Stimulated activated CD4-positive, alpha-beta T cell treated with anti-CD3 and anti-CD28 coated beads, Interleukin-2, amount 100 ng/mL, for 48 hours (primary cell): ENCODE results near the gene OOSP3.
"Not testable (repeated sequence)": the region's sequence is repeated elsewhere in the genome, so short reads cannot be mapped to it uniquely, and the experiment has no call there.

Experiments used
- DNase-seq, 2 donors: peaks; one replicate each; pipeline ENCODE4 v3.0.0-alpha.2; 2020

OOSP3 gene

GRCh38 chr11:59877784-59878183 is 798 bp upstream of the OOSP3 start:
- DNase-seq = no peak

DNA sequence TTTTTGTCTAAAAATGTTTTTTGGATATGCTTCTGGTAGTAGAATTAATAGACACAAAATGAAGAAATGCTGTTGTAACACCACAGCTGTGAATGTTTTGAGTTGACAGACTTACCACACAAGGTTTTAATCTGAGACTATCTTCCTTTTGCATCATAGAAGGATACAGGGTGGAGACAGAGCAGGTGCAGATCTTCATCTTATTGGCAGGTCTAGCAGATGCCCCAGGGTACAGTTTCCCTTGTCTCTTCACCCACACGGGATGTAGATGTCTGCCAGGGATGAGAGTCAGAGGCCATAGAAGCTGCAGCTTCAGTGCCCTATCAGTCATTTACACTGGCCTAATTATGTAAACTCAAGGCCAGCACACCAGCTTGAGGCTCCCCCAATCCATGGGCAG is 985 bp downstream of the OOSP3 start:
- no peak for DNase-seq

GRCh38 chr11:59883597-59883996 is 5.0 kb downstream of the OOSP3 start:
- no peak for DNase-seq

DNA sequence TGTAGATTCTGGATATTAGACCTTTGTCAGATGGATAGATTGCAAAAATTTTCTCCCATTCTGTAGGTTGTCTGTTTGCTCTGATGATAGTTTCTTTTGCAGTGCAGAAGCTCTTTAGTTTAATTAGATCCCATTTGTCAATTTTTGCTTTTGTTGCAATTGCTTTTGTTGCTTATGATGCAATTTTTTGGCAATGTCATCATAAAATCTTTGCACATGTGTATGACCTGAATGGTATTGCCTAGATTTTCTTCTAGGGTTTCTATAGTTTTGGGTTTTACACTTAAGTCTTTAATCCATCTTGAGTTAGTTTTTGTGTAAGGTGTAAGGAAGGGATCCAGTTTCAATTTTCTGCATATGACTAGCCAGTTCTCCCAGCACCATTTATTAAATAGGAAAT is 8.6 kb downstream of the OOSP3 start:
- not testable (repeated sequence) for DNase-seq

GRCh38 chr11:59891781-59892181 is 13.2 kb downstream of the OOSP3 start:
- no peak for DNase-seq

DNA sequence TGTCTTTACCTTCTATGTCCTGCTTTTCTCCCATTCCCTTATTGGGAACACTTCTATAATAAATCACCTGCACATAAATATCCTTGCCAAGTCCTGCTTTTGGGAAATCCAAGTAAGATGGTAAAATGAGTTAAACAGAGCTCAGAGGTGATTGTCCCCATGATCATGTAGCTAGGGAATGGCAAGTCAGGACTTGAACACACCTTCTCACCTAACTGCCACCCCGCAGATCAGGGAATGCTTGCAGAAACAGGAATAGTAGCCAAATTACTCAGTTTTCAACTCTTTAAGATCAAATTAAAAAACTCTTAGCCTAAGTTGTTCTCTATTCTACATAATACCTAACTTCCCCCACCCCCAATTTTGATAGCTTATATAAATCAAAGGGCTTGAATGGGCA is 16.0 kb downstream of the OOSP3 start:
- no peak for DNase-seq

- DNase-seq = no peak
Measured at GRCh38 chr11:59898046-59898445, 19.5 kb downstream of the OOSP3 start.

GRCh38 chr11:59898650-59899049 is 20.1 kb downstream of the OOSP3 start:
- DNase-seq = no peak

DNA sequence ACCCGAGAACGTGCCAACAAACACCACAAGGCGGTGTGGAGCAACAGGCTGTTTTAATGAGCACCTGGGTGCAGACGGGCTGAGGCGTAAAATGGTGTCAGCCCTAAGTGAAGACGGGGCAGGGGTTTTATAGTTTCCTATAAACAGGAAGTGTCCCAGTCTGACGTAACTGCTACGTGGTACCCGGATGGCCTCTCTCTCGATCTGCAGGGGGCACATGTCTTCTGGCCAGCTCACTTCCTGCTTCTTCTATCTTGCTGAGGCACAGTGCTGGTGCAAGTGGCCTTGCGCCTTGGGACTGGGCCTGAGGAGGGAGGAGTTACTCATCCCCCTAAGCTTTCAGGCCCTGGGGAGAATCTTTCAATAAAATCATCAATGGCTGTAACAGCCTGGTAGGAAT is 20.9 kb downstream of the OOSP3 start:
- no peak for DNase-seq

DNA sequence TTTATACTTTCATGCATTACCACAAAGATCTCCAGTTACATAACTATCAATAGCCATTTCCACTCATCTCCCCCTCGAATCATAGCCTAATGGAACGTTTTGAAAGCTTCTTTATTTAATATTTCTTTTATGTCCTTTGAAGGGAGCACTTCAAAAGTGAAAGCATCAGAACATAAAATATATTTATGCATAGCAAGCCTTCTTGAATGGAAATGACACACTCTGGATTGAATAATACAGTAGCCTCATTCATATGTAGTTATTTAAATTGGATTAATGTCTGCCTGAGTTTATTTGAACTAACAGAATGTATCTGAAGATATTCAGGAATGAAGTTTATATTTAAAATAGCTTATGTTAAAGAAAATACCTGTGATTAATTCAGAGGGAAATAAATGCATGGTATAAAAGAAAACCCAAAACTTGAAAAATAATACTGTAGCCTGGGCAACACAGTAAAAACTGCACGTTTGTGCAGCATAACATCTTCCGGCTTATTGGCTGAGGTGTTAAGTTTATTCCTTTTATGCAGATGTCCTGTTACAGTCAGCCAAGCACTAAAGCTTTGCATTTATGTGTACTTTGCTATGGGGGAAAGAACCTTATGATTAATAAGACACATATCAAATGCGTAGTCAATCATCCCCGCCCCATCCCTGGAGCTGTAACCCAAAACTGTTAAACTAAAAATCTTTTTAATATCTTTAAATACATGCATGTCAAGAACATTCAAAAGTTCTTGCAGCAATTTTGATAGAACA is 22.0 kb downstream of the OOSP3 start:
- DNase-seq = no peak

DNA sequence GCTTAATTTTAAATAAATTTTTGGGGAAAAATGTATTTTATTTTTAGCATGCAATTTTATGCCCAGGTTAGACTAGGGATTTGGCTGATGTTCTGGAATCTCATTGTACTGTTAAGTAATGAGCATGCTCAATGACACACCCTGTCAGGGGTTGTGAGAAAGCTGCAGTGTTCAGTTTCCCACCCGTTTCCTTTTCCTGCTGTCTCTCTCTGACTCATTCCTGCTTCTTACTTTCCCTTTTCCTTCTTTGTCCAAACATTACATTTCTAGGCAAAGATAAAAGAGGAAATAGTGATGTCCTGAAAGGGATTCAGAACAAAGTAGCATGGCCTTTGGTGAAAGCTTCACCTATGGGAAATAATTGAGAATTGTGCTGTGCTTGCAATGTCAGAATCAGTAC is 22.7 kb downstream of the OOSP3 start:
- DNase-seq = no peak

DNA sequence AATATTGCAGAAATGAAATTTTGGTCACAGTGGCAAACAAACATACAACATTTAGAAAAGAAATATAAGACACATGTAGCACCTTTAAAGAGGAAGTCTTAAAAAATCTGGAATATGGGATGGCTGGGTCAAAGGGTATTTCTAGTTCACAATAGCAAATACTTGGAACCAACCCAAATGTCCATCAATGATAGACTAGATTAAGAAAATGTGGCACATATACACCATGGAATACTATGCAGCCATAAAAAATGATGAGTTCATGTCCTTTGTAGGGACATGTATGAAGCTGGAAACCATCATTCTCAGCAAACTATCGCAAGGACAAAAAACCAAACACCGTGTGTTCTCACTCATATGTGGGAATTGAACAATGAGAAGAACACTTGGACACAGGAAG is 25.0 kb downstream of the OOSP3 start:
- not testable (repeated sequence) for DNase-seq

DNA sequence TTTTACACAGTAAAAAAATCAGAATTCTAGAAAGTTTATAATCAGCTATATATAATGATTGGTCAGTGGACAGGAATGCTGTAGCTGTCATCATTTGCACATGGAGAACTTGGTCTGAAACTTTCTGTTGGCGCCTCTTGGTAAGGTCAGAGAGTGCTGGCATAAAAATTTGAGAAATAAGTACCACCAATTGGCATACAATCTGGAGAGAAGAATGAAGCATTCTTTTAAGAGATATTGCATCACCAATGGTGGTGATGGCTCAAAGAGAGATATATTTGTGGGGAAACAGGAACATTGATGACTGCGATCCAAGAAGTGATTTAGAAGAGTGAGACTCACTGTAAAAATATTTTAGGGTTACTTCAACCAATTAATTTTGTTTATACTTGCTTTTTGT is 39.9 kb downstream of the OOSP3 start:
- no peak for DNase-seq

DNA sequence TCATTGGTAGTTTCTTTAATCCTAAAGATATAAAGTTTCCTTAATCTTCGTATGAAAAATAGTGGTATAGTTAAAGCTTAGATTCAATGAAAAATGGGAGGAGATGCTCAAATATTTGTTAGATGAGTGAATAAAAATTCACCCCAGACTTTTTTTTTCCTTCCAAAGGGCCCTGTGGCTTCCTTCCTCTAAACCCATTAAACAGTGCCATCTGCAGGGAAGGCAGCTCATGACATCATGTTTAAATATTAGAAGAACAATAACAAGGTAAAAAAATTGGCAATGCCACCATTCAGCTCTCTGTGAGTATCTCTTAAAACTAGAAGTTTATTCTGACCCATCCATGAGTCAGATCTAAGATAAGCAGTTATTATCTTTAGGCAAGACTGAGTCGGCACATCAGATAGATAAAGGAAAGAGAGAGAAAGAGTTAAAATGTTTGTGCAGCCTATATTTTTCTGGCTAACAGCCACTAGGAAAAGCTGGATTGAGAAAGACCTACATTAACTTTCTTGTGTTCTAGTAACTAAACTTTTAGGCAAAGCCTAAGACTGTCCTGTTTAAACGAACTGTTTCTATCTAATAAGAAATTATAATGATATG is 40.5 kb downstream of the OOSP3 start:
- DNase-seq = peak; percentile 4 to 11

DNA sequence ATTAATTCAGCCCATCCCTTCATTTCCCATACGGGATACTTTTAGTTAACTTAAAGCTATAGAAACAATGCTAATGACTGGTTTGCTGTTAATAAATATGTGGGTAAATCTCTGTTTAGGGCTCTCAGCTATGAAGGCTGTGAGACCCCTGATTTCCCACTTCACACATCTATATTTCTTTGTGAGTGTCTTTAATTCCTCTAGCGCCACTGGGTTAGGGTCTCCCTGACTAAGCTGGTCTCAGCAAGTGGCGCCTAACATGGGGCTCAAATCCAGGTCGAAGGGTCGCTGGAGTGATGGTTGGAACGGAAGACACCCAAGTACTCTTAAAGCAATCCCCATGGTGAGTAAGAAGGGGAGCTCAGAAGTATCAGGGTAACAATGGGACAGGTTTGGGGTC is 45.2 kb downstream of the OOSP3 start:
- peak in 1 of 2 donors; percentile 0 for DNase-seq

DNA sequence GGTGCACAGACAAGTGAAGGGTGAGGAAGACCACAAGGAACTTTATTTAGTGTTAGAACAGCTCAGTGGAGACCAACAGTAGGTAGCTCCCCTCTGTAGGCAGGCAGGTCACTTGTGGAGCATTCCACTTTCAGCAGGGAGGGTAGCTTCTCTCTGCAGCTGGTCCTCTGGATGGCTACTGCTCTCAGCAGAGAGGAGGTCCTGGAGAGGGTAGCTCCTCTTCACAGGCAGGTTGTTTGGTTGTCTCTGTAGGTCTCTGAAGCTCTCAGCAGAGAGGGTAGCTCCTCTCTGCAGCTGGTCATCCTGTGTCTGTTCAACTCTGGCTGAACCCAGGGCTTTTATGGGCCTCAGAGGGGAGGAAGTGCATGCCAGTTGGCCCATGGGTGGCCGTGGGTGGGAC is 53.1 kb downstream of the OOSP3 start:
- no peak for DNase-seq

- DNase-seq = no peak
Measured at GRCh38 chr11:59938132-59938531, 59.5 kb downstream of the OOSP3 start, which contains the start of gene OOSP1. Gene OOSP1, plus strand, starts transcription at chr11:59938432. Its CDS starts 23 bp downstream, at chr11:59938455.

GRCh38 chr11:59938718-59939117 is 60.1 kb downstream of the OOSP3 start:
- no peak for DNase-seq

- no peak for DNase-seq
Measured at GRCh38 chr11:59939482-59939881, 60.9 kb downstream of the OOSP3 start.

- DNase-seq = no peak
Measured at GRCh38 chr11:59941091-59941490, 62.5 kb downstream of the OOSP3 start.

DNA sequence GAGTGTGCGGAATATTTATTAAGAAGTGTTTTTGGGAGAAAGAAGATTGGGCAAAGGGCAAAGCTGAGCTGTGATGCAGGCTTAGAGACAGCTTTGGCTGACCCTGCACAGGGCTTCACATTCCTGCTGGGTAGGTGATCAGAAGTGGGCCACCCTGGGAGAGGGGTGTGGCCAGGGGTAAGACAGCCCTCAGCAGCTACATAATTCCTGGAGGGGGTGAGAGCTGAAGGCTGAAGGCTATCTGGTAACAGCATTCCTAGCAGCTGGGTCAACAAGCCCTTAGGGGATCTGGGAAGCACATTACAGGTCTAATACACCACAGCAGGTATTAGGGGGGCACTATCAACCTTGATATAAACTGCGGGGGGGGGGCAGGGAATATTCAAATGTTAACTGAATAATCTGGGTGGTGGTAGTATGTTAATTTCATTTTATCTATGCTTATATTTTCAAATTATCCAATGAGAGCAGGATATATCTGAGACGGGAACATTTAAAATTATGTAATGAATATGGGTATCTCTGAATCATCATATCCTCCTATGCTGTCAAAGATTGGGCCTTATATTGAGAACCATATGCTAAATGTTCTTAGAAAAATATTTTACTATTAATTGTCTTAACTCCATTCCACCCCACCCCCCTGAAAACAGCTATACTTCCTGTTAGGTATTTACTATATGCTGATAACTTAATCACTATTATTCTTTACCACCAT is 65.6 kb downstream of the OOSP3 start:
- no peak for DNase-seq

- DNase-seq = no peak
Measured at GRCh38 chr11:59944720-59945119, 66.1 kb downstream of the OOSP3 start.
